GM12865 (cell line): ENCODE data around the gene IL10.

Source experiments
- DNase-seq: peaks from one replicate; pipeline ENCODE4 v3.0.0; 2010; ENCODE audit warnings: low read depth
- H3K4me3 ChIP-seq: 2 replicates; pipeline ENCODE4 v1.5.1; 2011; ENCODE audit warnings: mild to moderate bottlenecking, low read depth, low read length, control low read depth
- TF ChIP-seq, protein P1 (sequence below): IDR thresholded peaks from 2 replicates; pipeline ENCODE4 v1.5.1; 2011; ENCODE audit warnings: low read length, control low read depth, low read depth, inconsistent platforms; ENCODE audit not compliant: insufficient read depth; ENCODE audit errors: missing control alignments

Gene IL10

DNA sequence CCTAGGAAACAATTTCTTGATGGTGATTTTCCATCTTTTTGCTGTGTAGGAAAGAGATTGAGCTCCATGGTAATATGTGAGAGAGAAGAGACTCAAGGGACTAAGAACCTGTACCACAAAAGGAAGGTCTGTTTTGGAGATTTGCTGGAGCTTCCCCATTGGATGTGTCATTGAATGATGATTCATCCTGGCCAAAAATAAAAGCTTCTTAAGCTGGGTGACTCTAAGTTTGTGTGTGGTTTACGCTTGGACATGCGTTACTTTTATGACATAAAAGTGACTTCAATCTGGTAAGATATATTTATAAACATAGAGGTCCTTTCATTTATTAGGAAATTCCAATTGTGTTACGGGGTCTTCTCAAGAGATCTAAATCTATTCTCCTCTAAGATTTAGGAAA lies 19.2 kb downstream of the IL10 start:
- TF ChIP-seq, protein P1, sequence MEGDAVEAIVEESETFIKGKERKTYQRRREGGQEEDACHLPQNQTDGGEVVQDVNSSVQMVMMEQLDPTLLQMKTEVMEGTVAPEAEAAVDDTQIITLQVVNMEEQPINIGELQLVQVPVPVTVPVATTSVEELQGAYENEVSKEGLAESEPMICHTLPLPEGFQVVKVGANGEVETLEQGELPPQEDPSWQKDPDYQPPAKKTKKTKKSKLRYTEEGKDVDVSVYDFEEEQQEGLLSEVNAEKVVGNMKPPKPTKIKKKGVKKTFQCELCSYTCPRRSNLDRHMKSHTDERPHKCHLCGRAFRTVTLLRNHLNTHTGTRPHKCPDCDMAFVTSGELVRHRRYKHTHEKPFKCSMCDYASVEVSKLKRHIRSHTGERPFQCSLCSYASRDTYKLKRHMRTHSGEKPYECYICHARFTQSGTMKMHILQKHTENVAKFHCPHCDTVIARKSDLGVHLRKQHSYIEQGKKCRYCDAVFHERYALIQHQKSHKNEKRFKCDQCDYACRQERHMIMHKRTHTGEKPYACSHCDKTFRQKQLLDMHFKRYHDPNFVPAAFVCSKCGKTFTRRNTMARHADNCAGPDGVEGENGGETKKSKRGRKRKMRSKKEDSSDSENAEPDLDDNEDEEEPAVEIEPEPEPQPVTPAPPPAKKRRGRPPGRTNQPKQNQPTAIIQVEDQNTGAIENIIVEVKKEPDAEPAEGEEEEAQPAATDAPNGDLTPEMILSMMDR, result no peak
- no peak overlapping the region for H3K4me3 ChIP-seq
- no peak for DNase-seq

- H3K4me3 ChIP-seq, result no peak overlapping the region
- TF ChIP-seq, protein P1, result no peak
- DNase-seq, result no peak
Measured at GRCh38 chr1:206752481-206752880, 19.8 kb downstream of the IL10 start.

GRCh38 chr1:206751891-206752290 lies 20.4 kb downstream of the IL10 start:
- TF ChIP-seq, protein P1, result no peak
- DNase-seq, result no peak

GRCh38 chr1:206748348-206749030 lies 23.8 kb downstream of the IL10 start:
- DNase-seq, result no peak
- H3K4me3 ChIP-seq, result no peak overlapping the region
- TF ChIP-seq, protein P1, result no peak

More at GRCh38 chr1:206751891-206752290, 20.4 kb downstream of the IL10 start:
- no peak overlapping the region for H3K4me3 ChIP-seq

- H3K4me3 ChIP-seq, result no peak overlapping the region
- TF ChIP-seq, protein P1, result no peak
- no peak for DNase-seq
Measured at GRCh38 chr1:206745301-206745700, 27.0 kb downstream of the IL10 start.

GRCh38 chr1:206744683-206745082 lies 27.6 kb downstream of the IL10 start:
- TF ChIP-seq, protein P1, result no peak
- DNase-seq, result peak; percentile 69
- H3K4me3 ChIP-seq, result no peak overlapping the region
